Measurements from ENCODE around the gene OR6S1. TPM values are rescaled to one million over a fixed set of nuclear protein-coding genes. Genes with fewer than 3 reads are reported as not detected.
A peak's percentile ranks its signal among the peaks of the same experiment; 100 is the strongest.

OR6S1 gene
- total and polyA plus RNA-seq, 2 experiments from 2014 or later = not detected

DNA sequence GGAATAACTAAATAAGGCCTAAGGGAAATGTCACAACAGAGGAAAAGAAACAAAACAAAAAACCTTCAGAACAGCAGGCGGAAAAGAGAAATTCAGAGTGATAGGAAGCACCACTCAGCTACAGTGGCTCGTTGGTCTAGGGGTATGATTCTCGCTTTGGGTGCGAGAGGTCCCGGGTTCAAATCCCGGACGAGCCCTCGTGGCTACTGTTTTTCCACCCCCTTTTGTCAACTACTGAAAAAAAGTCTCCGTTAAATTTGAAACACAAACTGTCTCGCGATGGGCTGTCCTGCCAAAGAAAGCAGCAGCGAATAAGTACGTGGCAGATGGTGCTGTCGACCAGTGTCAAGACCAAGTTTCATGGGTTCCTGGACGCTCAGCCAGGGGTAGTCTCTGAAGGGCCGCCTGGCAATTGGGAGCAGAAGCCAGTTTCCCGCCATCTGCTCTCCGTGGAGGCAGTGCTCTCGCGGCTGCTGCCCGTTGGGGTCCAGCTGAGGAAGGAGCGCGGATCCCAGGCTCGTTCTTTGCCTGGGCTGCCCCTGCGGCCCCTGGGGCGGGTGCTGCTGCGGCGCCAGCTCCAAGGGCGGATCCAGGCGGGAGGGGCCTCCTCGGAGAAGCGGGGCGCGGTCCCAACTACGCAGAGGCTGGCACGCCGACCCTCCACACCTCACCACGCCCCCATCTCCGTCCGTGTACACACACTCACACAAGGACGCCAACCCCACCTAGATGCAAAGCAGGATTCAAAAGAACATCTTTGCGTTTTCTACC, 42.6 kb upstream of the OR6S1 start, which contains the start of gene RNASE4:
TSS of gene RNASE4 (plus strand) at position 670 of the 771 bp plus-strand sequence. CDS start 14,812 bp downstream, outside the sequence.
- Mint-ChIP-seq H3K9me3 (no peaks in the 10 kb centered on the region; the same call in 2 of the 3 replicates), H3K4me1 (peaks cover 27% of the 10 kb centered on the region), H3K27me3 (ENCODE audit: insufficient read depth, low read depth, poor library complexity) (peaks cover 13% of the 10 kb centered on the region), H3K36me3 (ENCODE audit: low read depth) (no peaks in the 10 kb centered on the region; the same call in 1 of the 3 replicates), H3K4me3 (no peak within 1 kb of the TSS), H3K27ac (peak within 1 kb of the TSS; percentile 60; the same call in 1 of the 2 replicates)
- ATAC-seq = peak; percentile 39
- peaks cover 3% of the 10 kb centered on the region; the same call in 1 of the 2 replicates for H3F3A ChIP-seq (replicated peaks; ENCODE audit: low read depth)
- H3K4me1 ChIP-seq (ENCODE audit: insufficient read depth) = peaks cover 9% of the 10 kb centered on the region
- peak; percentile 87 for DNase-seq (ENCODE audit: low spot score)
- H3K4me3 ChIP-seq = peak within 1 kb of the TSS; percentile 92
- TF ChIP-seq, protein P1, sequence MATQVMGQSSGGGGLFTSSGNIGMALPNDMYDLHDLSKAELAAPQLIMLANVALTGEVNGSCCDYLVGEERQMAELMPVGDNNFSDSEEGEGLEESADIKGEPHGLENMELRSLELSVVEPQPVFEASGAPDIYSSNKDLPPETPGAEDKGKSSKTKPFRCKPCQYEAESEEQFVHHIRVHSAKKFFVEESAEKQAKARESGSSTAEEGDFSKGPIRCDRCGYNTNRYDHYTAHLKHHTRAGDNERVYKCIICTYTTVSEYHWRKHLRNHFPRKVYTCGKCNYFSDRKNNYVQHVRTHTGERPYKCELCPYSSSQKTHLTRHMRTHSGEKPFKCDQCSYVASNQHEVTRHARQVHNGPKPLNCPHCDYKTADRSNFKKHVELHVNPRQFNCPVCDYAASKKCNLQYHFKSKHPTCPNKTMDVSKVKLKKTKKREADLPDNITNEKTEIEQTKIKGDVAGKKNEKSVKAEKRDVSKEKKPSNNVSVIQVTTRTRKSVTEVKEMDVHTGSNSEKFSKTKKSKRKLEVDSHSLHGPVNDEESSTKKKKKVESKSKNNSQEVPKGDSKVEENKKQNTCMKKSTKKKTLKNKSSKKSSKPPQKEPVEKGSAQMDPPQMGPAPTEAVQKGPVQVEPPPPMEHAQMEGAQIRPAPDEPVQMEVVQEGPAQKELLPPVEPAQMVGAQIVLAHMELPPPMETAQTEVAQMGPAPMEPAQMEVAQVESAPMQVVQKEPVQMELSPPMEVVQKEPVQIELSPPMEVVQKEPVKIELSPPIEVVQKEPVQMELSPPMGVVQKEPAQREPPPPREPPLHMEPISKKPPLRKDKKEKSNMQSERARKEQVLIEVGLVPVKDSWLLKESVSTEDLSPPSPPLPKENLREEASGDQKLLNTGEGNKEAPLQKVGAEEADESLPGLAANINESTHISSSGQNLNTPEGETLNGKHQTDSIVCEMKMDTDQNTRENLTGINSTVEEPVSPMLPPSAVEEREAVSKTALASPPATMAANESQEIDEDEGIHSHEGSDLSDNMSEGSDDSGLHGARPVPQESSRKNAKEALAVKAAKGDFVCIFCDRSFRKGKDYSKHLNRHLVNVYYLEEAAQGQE (IDR thresholded peaks at IDR 0.05; ENCODE audit: unreplicated experiment) = no peak
- TF ChIP-seq JUNB (IDR thresholded peaks at IDR 0.05; ENCODE audit: unreplicated experiment) (no peak), CREB1 (CRISPR knock-in tag; IDR thresholded peaks at IDR 0.05; ENCODE audit: low read depth) (0 out of 2 replicates have a peak, but pooled peaks have one; percentile 40), POLR2AphosphoS5 (IDR thresholded peaks at IDR 0.05; ENCODE audit: low read depth) (0 out of 2 replicates have a peak, but pooled peaks have one; percentile 0), STAT1 (IDR thresholded peaks at IDR 0.05; ENCODE audit: unreplicated experiment) (no peak), ZNF331 (CRISPR knock-in tag; IDR thresholded peaks at IDR 0.05; ENCODE audit: low read depth) (no peak), ZNF114 (CRISPR knock-in tag; IDR thresholded peaks at IDR 0.05) (no peak), NANOG (IDR thresholded peaks at IDR 0.05; ENCODE audit: borderline replicate concordance) (no peak)
- H3K27ac ChIP-seq (ENCODE audit: low read depth) = peak within 1 kb of the TSS; percentile 60
- H3K27me3 ChIP-seq (ENCODE audit: insufficient read depth) = no peaks in the 10 kb centered on the region
- H3K4me2 ChIP-seq = peak within 1 kb of the TSS; percentile 80
- H3K36me3 ChIP-seq (ENCODE audit: insufficient read depth) = no peaks in the 10 kb centered on the region
- peak within 1 kb of the TSS; percentile 98 for H2AFZ ChIP-seq
- no peaks in the 10 kb centered on the region for H4K20me1 ChIP-seq (replicated peaks; ENCODE audit: insufficient read depth)
- no peaks in the 10 kb centered on the region for H3K9me2 ChIP-seq (ENCODE audit: insufficient read depth)
- no peaks in the 10 kb centered on the region for H3K79me2 ChIP-seq (replicated peaks; ENCODE audit: insufficient read depth)

- Mint-ChIP-seq H3K9me3 (no peaks in the 10 kb centered on the region), H3K27ac (no peak overlapping the region), H3K4me3 (no peak overlapping the region), H3K27me3 (ENCODE audit: insufficient read depth, low read depth, poor library complexity) (peaks cover 13% of the 10 kb centered on the region), H3K36me3 (ENCODE audit: low read depth) (no peaks in the 10 kb centered on the region; the same call in 2 of the 3 replicates), H3K4me1 (peaks cover 27% of the 10 kb centered on the region)
- Histone ChIP-seq H3K79me2 (replicated peaks; ENCODE audit: insufficient read depth) (no peaks in the 10 kb centered on the region), H3K27me3 (ENCODE audit: insufficient read depth) (no peaks in the 10 kb centered on the region), H2AFZ (peak overlapping the region; percentile 87), H3K36me3 (ENCODE audit: insufficient read depth) (no peaks in the 10 kb centered on the region), H3K27ac (ENCODE audit: low read depth) (peak overlapping the region; percentile 82), H3K4me3 (peak overlapping the region; percentile 92), H3F3A (replicated peaks; ENCODE audit: low read depth) (peaks cover 3% of the 10 kb centered on the region; the same call in 1 of the 2 replicates), H3K9me2 (ENCODE audit: insufficient read depth) (no peaks in the 10 kb centered on the region), H3K4me2 (peak overlapping the region; percentile 80), H3K4me1 (ENCODE audit: insufficient read depth) (peaks cover 9% of the 10 kb centered on the region), H4K20me1 (replicated peaks; ENCODE audit: insufficient read depth) (no peaks in the 10 kb centered on the region)
- DNase-seq (ENCODE audit: low spot score) (peak; percentile 89), ATAC-seq (peak; percentile 48)
- TF ChIP-seq ZNF331 (CRISPR knock-in tag; IDR thresholded peaks at IDR 0.05; ENCODE audit: low read depth) (no peak), CREB1 (CRISPR knock-in tag; IDR thresholded peaks at IDR 0.05; ENCODE audit: low read depth) (peak; percentile 38; the same call in 1 of the 2 replicates), STAT1 (IDR thresholded peaks at IDR 0.05; ENCODE audit: unreplicated experiment) (no peak), ZNF114 (CRISPR knock-in tag; IDR thresholded peaks at IDR 0.05) (peak; percentile 64; the same call in 1 of the 2 replicates), JUNB (IDR thresholded peaks at IDR 0.05; ENCODE audit: unreplicated experiment) (no peak), NANOG (IDR thresholded peaks at IDR 0.05; ENCODE audit: borderline replicate concordance) (no peak)
- TF ChIP-seq, protein P2, sequence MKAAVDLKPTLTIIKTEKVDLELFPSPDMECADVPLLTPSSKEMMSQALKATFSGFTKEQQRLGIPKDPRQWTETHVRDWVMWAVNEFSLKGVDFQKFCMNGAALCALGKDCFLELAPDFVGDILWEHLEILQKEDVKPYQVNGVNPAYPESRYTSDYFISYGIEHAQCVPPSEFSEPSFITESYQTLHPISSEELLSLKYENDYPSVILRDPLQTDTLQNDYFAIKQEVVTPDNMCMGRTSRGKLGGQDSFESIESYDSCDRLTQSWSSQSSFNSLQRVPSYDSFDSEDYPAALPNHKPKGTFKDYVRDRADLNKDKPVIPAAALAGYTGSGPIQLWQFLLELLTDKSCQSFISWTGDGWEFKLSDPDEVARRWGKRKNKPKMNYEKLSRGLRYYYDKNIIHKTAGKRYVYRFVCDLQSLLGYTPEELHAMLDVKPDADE (IDR thresholded peaks at IDR 0.05) = peak; percentile 45; the same call in 1 of the 2 replicates
- TF ChIP-seq, protein P1 (IDR thresholded peaks at IDR 0.05; ENCODE audit: unreplicated experiment) = no peak
Observed at GRCh38 chr14:20683125-20683890, 41.8 kb upstream of the OR6S1 start.
